ENCODE results near the gene IL4R.

The IL4R gene

DNA sequence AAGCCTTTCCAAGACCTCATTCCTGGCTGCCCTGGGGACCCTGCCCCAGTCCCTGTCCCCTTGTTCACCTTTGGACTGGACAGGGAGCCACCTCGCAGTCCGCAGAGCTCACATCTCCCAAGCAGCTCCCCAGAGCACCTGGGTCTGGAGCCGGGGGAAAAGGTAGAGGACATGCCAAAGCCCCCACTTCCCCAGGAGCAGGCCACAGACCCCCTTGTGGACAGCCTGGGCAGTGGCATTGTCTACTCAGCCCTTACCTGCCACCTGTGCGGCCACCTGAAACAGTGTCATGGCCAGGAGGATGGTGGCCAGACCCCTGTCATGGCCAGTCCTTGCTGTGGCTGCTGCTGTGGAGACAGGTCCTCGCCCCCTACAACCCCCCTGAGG lies 49.5 kb downstream of the IL4R start:
- no peak for DNase-seq

DNA sequence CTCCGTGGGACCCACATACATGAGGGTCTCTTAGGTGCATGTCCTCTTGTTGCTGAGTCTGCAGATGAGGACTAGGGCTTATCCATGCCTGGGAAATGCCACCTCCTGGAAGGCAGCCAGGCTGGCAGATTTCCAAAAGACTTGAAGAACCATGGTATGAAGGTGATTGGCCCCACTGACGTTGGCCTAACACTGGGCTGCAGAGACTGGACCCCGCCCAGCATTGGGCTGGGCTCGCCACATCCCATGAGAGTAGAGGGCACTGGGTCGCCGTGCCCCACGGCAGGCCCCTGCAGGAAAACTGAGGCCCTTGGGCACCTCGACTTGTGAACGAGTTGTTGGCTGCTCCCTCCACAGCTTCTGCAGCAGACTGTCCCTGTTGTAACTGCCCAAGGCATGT lies 50.0 kb downstream of the IL4R start:
- no peak for DNase-seq

DNA sequence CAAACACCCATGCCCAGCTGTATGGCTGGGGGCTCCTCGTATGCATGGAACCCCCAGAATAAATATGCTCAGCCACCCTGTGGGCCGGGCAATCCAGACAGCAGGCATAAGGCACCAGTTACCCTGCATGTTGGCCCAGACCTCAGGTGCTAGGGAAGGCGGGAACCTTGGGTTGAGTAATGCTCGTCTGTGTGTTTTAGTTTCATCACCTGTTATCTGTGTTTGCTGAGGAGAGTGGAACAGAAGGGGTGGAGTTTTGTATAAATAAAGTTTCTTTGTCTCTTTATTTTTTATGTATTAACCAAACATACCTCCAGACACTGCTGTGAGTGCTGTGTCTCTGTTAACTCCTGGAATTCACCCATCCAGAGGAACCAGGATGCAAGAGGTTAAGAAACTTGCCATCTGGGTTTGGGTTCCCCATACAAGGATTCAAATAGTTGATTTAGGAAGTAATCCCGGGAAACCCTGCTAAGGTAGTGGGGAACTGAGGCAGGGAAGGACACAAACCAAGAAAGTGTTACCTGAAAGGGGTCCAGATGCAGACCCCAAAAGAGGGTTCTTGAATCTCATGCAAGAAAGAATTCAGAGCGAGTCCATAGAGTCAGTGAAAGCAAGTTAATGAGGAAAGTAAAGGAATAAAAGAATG lies 50.8 kb downstream of the IL4R start:
- no peak for DNase-seq

DNA sequence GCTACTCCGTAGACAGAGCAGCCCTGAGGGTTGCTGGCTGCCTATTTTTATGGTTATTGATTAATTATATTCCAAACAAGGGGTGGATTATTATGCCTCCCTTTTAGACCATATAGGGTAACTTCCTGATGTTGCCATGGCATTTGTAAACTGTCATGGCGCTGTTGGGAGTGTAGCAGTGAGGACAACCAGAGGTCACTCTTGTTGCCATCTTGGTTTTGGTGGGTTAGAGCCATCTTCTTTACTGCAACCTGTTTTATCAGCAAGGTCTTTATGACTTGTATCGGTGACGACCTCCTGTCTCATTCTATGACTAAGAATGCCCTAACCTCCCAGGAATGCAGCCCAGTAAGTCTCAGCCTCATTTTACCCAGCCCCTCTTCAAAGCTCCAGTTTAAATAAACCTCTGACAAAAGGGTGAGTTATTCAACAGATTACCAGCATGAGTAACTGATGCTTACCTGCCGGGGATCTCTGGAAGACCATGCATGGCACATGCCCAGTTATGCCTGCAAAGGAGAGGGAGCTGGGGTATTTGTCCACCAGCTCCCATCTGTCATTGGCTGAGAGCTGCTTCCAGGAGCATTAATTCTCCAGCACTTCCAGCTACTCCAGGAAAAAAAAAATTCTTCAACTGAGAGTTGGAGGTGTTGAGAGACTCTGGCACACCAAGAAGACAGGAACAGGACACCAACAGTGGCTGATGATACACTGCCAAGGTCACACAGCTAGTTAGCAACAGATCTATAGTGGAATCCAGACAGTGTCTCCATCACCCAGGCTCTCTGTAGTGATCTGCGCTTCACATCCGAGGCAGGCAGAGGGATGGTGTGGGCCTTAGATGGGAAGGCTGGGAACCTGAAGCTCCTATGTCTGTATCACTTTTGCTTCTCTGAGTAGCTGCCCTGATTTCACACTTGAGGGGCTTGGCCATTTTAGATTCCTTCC lies 51.6 kb downstream of the IL4R start:
- no peak for DNase-seq

DNA sequence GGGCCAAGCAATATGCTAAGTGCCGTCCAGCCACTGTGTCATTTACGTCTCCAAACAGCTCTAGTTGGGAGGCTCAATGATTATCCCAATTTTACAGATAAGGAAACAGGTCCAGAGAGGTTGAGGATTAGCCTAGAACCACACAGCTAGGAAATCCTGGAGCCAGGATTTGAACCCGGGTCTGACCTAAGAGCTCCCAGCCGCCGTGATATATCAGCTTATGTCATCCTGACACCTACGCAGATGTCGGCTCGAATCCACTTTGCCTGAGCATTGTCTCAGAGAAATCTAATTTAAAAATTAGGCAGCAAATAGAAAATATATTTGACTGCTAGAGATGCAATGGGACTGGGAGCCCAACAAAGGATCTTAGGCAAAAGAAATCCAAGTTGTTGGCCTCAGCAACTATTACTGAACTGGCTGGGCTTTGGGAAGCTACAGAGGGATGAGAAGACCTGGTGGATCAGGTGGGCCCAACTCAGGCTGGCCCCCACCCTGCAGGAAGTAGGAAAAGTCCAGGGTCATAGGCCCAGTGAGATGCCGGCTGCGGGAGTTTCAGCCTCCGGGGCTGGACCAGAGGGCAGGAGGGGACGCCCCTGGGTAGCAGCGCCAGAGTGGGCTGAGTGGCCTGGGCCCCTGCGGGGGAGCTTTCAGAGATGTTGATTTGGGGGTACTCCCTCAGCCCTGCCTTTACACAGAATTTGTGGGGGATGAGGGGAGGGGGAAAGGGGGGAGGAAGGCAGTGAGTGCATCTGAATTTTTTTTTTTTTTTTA lies 53.1 kb downstream of the IL4R start:
- DNase-seq: peak; percentile 21

DNA sequence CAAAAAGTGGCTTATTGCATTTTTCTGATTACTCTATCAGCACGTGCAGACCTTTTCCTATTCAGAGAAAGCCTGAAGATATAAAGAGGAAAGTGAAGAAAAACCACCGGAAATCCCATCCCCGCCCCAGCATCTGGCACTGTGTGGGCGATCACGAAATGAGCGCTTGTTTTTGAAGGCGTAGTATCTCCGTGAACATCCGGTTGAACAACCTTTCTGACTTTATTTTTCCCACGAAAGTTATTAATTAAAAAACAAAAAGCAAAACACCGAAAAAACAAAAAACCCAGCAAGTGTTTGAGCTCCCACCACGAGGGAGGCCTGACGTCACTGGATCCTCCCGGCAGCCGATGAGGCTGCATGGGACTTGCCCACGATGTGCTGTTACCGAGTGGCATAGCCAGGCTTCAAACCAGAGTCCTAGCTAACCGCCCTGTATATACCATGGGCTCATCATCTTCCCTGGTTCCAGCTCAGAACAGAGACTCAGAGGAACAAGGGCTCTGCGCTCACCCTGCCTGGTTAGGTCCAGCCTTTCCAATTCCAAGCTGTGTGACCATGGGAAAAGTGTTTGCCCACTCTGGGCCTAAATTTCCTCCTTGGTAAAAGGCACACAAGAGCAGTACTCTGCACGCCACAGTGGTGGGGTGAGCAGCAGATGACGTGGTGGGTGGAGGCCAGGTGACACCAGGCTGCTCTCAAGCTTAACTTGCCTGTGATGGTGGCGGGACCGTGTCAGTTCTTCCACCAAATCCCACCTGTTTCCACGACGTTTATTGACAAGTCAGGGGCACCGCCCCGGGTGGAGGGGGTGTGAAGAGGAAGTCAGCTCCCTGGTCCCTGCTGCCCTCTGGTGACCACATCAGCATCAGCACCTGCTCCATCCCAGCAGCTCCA lies 53.9 kb downstream of the IL4R start:
- peak; percentile 88 for DNase-seq

DNA sequence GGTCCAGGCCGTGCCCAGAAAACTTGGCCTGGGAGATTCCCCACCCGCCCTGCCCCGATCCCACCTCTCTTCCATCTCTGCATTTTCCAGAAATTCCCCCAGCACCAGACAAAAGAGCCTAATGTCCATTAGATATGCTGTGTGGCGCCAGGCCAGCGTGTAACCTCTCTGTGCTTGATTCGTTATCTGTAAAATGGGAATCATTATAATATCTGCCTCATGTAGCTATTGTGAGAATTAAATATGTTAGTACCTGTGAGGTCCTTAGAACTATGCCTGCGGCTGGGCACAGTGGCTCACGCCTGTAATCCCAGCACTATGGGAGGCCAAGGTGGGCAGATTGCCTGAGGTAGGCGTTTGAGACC lies 54.6 kb downstream of the IL4R start:
- no peak for DNase-seq

DNA sequence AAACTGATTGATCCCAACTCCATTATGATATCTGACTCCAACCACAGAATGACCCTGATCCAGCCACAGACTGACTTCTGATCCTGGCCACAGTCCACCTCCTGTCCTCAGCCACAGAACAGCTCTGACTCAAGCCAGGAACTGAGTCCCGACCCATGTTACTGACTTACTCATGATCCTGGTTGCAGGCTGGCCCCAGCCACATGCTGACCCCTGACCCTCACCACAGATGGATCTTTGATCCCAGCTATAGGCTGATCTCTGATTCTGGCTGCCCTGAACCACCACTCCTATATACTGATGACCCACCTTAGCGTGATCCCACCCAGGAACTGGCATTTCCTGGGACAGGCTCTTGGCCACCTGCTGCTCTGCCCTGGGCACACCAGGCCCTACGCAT lies 56.0 kb downstream of the IL4R start:
- DNase-seq: no peak

DNA sequence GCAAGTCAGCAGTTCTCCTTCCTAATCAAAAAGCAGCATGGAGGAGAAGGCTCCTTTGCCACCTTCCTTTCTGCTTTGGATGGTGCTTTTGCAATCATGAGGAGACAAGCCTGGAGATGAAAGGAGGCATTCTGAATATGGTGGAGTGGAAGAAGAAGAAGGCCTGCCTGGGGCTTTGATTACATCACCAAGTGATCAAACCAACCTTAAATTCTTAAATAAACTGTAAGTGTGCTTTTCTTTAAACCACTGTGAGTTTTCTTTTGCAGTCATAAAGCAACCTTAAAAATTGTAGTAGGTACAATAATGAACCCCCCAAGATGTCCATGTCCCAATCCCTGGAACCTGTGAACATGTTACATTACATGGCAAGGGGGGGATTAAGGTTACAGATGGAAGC lies 56.5 kb downstream of the IL4R start:
- DNase-seq: no peak

DNA sequence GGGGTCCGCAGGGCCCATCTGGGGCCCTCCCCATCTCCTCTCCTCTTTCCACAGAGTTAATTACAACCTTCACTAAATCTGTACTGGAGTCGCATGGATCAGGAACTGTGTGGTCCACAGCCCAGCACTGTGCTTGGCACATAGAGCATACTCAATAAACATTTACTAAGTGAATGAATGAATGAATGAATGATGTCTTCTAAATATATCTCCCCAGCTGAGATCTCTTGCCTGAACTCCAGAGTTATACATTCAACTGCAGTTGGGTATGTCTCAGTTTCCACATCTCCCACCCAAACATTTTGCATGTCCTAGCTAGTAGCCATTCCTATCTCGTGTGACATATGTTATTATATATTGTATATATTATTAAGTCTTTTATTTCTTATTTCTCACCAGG lies 59.5 kb downstream of the IL4R start:
- DNase-seq: no peak

DNA sequence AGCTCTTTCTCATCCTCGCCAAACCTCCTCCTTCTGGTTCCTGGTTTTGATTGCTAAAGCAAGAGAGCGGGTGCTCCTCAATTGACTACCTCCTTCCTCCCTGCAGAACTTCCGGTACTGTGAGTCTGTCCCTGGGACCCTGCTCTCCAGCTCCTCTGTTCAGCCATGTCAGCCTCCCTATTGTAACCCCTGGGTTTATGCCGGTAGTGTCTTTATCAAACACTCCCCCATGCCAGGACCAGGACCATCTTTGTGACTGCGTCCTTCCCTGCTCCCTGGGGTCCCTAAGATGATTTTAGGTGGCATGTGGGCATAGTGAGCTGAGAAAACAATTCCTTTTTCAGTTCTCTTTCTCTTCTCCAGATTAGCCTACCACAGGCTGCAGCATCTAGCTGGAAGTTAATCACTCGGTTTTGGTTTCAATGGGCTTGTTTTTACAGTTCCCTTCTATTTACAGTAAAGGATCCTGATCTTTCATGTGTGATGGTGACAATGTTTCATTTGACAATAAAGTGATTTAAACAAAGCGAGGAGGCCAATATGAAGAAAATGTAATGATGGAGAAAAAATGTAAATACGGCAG lies 60.5 kb downstream of the IL4R start:
- DNase-seq: peak; percentile 61

DNA sequence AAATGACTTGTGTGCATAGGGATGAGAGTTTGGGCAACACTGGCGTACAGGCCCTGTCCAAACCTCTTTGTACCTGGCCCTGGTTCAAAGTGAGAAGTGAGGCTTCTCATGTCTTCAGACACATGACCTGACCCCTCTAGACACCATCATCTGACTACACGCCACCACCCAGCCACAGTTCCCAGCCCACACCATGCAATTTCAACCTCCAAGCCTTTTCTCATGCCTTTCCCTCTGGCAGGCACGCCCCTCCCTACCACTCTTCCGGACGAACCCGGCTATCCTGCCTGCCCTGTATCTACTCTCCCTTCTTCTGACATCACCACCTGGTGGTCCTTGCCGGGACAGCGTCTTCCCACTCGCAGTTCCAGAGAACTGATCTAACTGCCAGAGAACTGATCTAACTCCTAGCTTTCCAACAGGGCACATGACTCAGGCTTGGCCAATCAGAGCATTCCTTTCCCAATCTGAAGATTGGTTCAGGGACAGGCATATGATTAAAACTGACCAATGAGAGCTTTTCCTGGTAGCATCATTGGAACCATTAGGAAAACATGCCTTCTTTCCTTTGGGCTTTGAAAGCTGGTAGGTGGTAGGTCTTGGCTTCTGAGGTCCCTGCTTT lies 61.1 kb downstream of the IL4R start:
- DNase-seq: peak; percentile 61

DNA sequence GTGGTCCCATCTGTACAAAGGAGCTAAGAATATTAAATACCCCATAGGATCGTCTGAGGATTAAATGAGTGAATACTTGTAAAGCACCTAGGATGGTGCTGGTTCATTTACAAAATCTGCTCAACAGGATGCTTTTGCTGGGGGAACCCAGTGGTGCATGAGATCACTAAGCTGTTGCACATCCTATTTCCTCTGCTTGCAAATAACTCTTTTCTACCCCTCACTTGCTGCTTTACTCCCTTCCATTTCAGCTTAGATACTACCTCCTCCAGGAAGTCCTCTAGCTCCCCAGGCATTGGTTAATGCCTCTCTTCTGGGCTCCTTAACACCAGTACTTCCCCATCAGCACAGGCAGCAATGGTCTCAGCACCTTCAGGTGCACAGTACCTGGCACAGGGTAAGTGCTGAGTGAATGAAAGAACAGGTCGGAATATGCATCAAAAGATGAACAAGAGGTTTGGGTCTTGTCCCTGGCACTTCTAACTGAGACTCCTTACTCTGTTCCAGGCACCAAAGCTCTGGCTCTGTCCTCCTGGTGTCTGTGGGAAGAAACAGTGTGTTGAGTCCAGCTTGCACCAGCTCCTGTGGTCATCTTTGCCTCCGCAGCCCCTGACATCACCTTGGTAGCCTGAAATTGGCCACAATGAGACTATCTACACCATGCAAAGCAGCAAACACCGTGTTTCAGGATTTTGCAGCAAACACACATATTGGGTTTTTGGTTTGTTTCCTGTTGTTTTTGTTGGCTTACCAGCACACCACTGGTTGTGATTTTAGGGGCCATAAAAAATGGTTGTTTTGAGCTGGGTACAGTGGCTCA lies 64.1 kb downstream of the IL4R start:
- DNase-seq: peak; percentile 59

DNA sequence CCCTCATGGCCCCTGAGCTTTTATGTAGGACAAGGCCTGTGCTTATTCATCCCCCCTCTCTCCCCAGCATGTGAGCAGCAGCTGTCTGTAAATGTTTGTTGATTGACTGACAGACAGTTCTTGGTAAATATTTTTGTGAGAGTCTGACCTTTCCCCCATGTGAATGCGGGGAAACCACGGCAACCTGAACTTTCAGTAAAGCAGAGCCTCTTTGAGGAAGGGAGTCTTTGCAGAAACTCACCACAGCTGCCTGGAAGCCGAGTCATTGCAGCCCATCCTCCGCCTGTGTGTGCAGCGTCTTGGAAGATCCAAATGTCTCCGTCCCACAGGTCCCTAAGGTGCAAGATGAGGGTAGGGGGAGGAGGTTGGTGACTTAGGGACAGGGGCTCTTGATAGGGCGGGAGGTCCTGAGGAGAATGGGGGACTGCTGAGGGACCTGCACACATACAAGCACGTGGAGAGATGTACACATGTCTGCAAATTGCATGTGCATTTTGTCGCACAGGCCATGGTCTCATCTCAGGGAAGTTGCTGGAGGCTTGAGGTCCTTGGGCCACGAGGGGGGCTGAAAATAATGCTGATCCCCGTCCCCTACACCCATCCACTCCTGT lies 65.2 kb downstream of the IL4R start:
- peak; percentile 70 for DNase-seq

DNA sequence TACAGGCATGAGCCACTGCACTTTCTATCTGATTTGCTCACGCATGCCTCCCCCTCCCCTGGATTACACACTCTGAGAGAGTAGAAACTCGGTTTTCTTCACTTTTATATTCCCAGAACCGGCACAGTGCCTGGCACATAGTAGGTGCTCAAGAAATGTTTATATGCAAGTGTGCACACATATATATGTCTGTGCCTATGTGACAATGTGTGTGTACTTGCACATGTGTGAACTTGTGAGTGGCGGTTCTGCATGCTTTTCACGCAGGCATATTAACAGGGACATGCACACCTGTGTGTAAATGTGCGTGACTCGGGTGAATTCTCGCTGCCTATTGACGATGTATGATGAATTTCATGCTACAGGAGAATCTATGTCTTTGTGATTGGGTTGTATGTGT lies 66.1 kb downstream of the IL4R start:
- no peak for DNase-seq

DNA sequence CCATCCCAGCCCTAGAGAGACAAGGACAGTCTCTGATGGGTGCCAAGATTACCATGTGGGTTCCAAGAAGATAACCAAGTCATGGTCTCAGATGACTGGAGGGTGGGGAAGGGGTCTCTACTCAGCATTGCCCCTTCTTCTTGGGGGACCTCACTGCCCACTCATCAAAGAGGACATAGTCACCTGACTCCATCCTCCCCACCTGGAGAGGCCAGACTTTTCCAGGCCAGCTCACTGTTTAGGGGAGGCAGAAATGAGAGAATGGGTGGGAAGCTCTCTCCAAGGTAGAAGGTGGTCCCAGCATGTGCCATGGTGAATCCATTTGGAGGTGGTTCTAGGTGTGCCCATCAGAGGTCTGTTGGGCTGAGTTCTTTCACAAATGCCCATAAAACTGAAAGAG lies 67.5 kb downstream of the IL4R start:
- DNase-seq: no peak

DNA sequence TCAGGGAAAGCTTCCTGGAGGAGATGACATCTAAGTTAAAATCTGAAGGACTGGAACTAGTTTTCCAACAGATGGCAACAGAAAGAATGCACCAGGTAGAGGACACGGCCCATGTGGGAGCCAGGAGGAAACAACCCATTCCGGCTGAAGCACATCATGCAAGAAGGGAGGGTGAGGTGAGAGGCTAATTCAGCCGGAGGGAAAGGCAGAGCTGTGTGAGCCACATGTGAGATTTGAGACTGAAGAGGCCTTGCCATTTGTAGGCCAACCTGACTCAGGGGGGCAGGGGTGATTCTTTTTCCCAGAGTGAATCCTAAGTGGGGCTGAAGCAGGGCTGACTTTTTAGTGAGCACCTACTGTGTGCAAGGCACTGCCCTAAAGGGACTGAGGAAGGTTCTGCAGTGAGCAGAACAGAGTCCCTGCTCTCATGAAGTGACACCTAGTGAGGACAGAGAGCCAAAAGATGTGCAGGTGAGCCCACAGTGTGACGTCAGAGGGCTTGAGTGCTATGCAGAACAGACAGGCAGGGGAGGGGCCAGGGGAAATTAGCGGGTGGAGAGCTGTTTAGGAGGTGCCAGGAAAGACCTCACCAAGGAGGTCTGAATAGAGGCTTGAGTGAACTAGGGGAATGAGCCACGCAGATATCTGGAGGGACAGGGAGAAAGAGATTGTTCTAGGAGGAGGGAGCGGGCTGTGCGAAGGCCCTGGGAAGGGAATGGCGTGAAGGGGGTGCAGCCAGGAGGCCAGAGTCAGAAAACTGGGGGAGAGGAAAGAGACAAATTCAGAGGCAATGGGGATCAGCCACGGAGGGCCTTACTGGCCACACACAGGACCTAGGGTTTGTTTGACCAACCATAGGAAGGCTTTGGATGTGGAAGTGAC lies 68.4 kb downstream of the IL4R start:
- no peak for DNase-seq

DNA sequence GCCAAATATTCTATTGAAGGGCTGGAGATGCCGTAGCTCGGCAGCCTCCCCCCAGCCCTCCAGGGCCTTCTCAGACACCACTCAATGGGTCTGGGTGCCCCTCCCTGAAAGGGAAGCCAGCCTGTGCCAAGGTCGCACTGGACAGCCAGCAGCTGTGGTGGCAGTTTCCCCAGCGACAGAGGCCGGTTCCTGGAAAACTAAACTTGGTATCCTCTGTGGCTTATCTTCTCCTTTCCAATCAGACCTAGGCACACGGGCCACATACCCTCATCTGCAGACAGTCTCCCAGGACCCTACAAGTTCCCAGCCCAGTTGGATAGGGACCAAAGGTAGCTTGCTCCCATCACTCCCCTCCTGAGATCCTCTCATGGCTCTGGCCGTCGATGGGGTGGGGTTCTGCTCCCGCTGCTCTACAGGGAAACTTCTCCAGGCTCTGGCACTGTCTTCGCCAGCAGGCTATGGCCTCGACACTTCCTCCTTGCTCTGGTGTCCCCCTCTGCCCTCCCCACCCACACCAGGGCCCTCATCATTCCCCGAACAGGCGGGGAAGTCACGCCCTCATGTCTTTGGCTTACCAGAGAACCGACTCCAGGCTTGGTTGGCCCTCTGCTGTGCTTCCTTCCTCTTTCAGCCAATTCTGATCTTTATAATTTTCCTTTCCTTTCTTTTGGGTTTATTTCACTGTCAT lies 69.9 kb downstream of the IL4R start:
- DNase-seq: no peak

DNA sequence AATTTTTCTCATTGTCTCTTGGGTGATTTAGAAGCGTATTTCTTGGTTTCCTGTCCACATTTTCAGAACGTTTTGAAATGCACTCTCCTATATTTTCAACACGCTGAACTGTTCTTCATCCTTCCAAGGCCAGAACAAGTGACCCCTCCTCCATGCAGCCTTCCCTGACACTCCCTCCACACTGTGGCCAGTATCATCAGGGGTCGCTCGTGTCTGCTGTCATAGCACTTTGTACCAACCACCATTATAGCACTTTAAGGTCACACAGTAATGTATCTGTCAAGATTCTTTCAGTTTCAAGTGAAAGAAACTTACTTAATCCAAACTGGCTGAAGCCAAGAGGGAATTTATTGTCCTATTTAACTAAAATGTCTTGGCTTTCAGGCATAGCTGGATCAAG lies 70.7 kb downstream of the IL4R start:
- no peak for DNase-seq

Data from activated CD4-positive, alpha-beta T cell treated with anti-CD3 and anti-CD28 coated beads, Interleukin-2, Interleukin-6, amounts not matched to agents 100 ng/mL and 50 ng/mL, durations not matched to agents 16 hours and 8 hours (primary cell).